IMR-90 (cell line): Measurements from ENCODE around the gene PPP1R9B. TPM values are rescaled to one million over a fixed set of nuclear protein-coding genes. Genes with fewer than 3 reads are reported as not detected.

Source experiments
- ATAC-seq: fragments of 200-7000 bp; cut with Tn5 transposase; 2 replicates; pipeline ENCODE4 v1.9.1; 2020; ENCODE audit warnings: low read depth, mild to moderate bottlenecking, moderate library complexity
- BruUV-seq: library from RNA; stranded (reverse); fragments of 400-500 nt; replicated peaks from 2 replicates; lab custom pipeline; 2021; lab: Mats Ljungman, UMichigan
- CTCF ChIA-PET: fragments of 300-600 bp; formaldehyde crosslinking; extraction: SDS; loops from one replicate; lab custom pipeline; 2021; ENCODE audit warnings: antibody characterized with exemption; lab: Yijun Ruan, JAX
- POLR2A ChIA-PET: fragments of 300-600 bp; sonication (Branson Sonifier 250); formaldehyde crosslinking; loops from one replicate; lab custom pipeline; 2022; ENCODE audit warnings: antibody characterized with exemption; ENCODE audit not compliant: unreplicated experiment; lab: Charles Lee
- DNase-seq: peaks from one replicate; pipeline ENCODE4 v3.0.0; 2013
- H2AFZ ChIP-seq: replicated peaks from 2 replicates; pipeline ENCODE3; 2013; ENCODE audit warnings: low read length, mild to moderate bottlenecking; ENCODE audit not compliant: poor library complexity
- H2AK5ac ChIP-seq: 2 replicates; pipeline ENCODE4 v1.6.1; 2013; ENCODE audit warnings: low read depth, low read length, inconsistent platforms
- H2AK9ac ChIP-seq: replicated peaks from 2 replicates; pipeline ENCODE3; 2013; ENCODE audit warnings: mild to moderate bottlenecking, low read depth, low read length, moderate library complexity; ENCODE audit not compliant: poor library complexity
- H2BK120ac ChIP-seq: 2 replicates; pipeline ENCODE4 v1.6.1; 2013; ENCODE audit warnings: low read depth, low read length, inconsistent platforms
- H2BK15ac ChIP-seq: 3 replicates; pipeline ENCODE4 v1.6.1; 2013; ENCODE audit warnings: low read depth, low read length, inconsistent platforms
- H2BK20ac ChIP-seq: 2 replicates; pipeline ENCODE4 v1.6.1; 2013; ENCODE audit warnings: low read depth, mild to moderate bottlenecking, inconsistent platforms, low read length, moderate library complexity
- H2BK5ac ChIP-seq: 2 replicates; pipeline ENCODE4 v1.6.1; 2013; ENCODE audit warnings: mild to moderate bottlenecking, low read depth, low read length, inconsistent platforms; ENCODE audit not compliant: poor library complexity, severe bottlenecking
- H3K14ac ChIP-seq: replicated peaks from 2 replicates; pipeline ENCODE4 v1.6.1; 2013; ENCODE audit warnings: low read depth, low read length, inconsistent platforms
- H3K18ac ChIP-seq: 2 replicates; pipeline ENCODE4 v1.6.1; 2013; ENCODE audit warnings: low read depth, low read length, control low read depth
- H3K23ac ChIP-seq: 2 replicates; pipeline ENCODE4 v1.6.1; 2013; ENCODE audit warnings: low read depth, low read length, inconsistent platforms
- H3K27ac ChIP-seq: 2 replicates; pipeline ENCODE4 v1.5.1; 2013; ENCODE audit warnings: mild to moderate bottlenecking, control low read depth, low read length; ENCODE audit not compliant: insufficient read depth
- H3K27me3 ChIP-seq: 2 replicates; pipeline ENCODE4 v1.6.1; 2013; ENCODE audit warnings: low read length; ENCODE audit not compliant: control insufficient read depth, insufficient read depth
- H3K36me3 ChIP-seq: 2 replicates; pipeline ENCODE4 v1.6.1; 2013; ENCODE audit warnings: low read length, mixed read lengths; ENCODE audit not compliant: control insufficient read depth, insufficient read depth
- H3K4ac ChIP-seq: 2 replicates; pipeline ENCODE4 v1.6.1; 2013; ENCODE audit warnings: low read depth, low read length, inconsistent platforms
- H3K4me1 ChIP-seq: 2 replicates; pipeline ENCODE4 v1.6.1; 2013; ENCODE audit warnings: low read length, mixed read lengths; ENCODE audit not compliant: control insufficient read depth, insufficient read depth
- H3K4me2 ChIP-seq: 2 replicates; pipeline ENCODE4 v1.6.1; 2013; ENCODE audit warnings: low read depth, mild to moderate bottlenecking, control low read depth, low read length, moderate library complexity
- H3K4me3 ChIP-seq: 2 replicates; pipeline ENCODE4 v1.5.1; 2013; ENCODE audit warnings: low read depth, mild to moderate bottlenecking, control low read depth, low read length, moderate library complexity; ENCODE audit not compliant: insufficient read depth
- H3K56ac ChIP-seq: 2 replicates; pipeline ENCODE4 v1.6.1; 2013; ENCODE audit warnings: low read length, inconsistent platforms; ENCODE audit not compliant: insufficient read depth; ENCODE audit errors: extremely low read depth
- H3K79me1 ChIP-seq, 2 experiments: 2 replicates each; pipeline ENCODE4 v1.6.1; 2013; ENCODE audit warnings: low read length in 2 of 2, inconsistent platforms in 1 of 2, low read depth in 1 of 2
- H3K9ac ChIP-seq: 2 replicates; pipeline ENCODE4 v1.6.1; 2013; ENCODE audit warnings: low read depth, low read length, control low read depth
- H3K9me1 ChIP-seq: 2 replicates; pipeline ENCODE4 v1.6.1; 2013; ENCODE audit warnings: low read length, inconsistent platforms; ENCODE audit not compliant: insufficient read depth
- H3K9me3 ChIP-seq: 2 replicates; pipeline ENCODE4 v1.6.1; 2013; ENCODE audit warnings: low read length; ENCODE audit not compliant: control insufficient read depth, insufficient read depth
- H4K20me1 ChIP-seq: 2 replicates; pipeline ENCODE4 v1.6.1; 2013; ENCODE audit warnings: low read length, inconsistent platforms; ENCODE audit not compliant: insufficient read depth
- H4K5ac ChIP-seq: 2 replicates; pipeline ENCODE4 v1.6.1; 2013; ENCODE audit warnings: mild to moderate bottlenecking, low read depth, low read length, control low read depth
- H4K8ac ChIP-seq, 2 experiments: 2 replicates each; pipeline ENCODE4 v1.6.1; 2013; ENCODE audit warnings: low read depth in 2 of 2, low read length in 2 of 2, control low read depth in 1 of 2, inconsistent platforms in 1 of 2
- H4K91ac ChIP-seq: 2 replicates; pipeline ENCODE4 v1.6.1; 2013; ENCODE audit warnings: low read depth, low read length, inconsistent platforms; ENCODE audit not compliant: insufficient read depth
- BHLHE40 ChIP-seq: fragments of 150-350 bp; IDR thresholded peaks from 2 replicates; pipeline ENCODE4 v1.6.1; 2016; ENCODE audit warnings: mild to moderate bottlenecking, low read depth, low read length
- POLR2A ChIP-seq: IDR thresholded peaks from 2 replicates; pipeline ENCODE4 v1.6.1; 2012; ENCODE audit warnings: mild to moderate bottlenecking, low read depth, low read length
- RAD21 ChIP-seq: IDR thresholded peaks from 2 replicates; pipeline ENCODE4 v1.6.1; 2012; ENCODE audit warnings: low read length, improper control_type of control experiment
- RCOR1 ChIP-seq: IDR thresholded peaks from 2 replicates; pipeline ENCODE4 v1.6.1; 2012; ENCODE audit warnings: mild to moderate bottlenecking, low read length, improper control_type of control experiment; ENCODE audit not compliant: insufficient replicate concordance
- SMC3 ChIP-seq: fragments of 150-350 bp; IDR thresholded peaks from 2 replicates; pipeline ENCODE4 v1.6.1; 2016; ENCODE audit warnings: low read depth, mild to moderate bottlenecking, antibody characterized with exemption, low read length, moderate library complexity
- WGBS, 2 experiments: methylation state at CpG; one replicate each; pipeline versions ENCODE4 v1.1.5 to v1.1.7; 2013; ENCODE audit warnings: missing lambda C conversion rate in 2 of 2; ENCODE audit not compliant: insufficient read length in 1 of 2; ENCODE audit errors: extremely low coverage in 2 of 2; 5-methylcytosine and 5-hydroxymethylcytosine counted together
- dilution Hi-C: fragments of 300-500 bp; cut with HindIII; formaldehyde crosslinking; loops from one replicate; pipeline ENCODE4 v1.14.3; 2018; ENCODE audit warnings: low sequenced_read_pairs; ENCODE audit not compliant: unreplicated experiment
- in situ Hi-C: fragments of 300-500 bp; cut with MboI; formaldehyde crosslinking; loops from 3 replicates; pipeline ENCODE4 v1.14.3; 2019; ENCODE audit warnings: low sequenced_read_pairs, inconsistent platforms, mixed read lengths
- intact Hi-C: fragments of 100-400 bp; cut with micrococcal nuclease; formaldehyde crosslinking; loops from 2 replicates; pipeline ENCODE4 v1.10.0; 2022
- polyA plus RNA-seq, 3 experiments: library from polyadenylated mRNA; depleted of rRNA; stranded (reverse); fragments of >200 nt; gene quantifications; 2 replicates each; pipeline ENCODE4 v1.2.3, GENCODE V29; 2012; ENCODE audit warnings: low replicate concordance in 1 of 3
- total RNA-seq: library from RNA; depleted of rRNA; stranded (reverse); fragments of >200 nt; gene quantifications from 2 replicates; pipeline ENCODE4 v1.2.3, GENCODE V29; 2012
- TF ChIP-seq, protein P1 (sequence below): fragments of 150-350 bp; IDR thresholded peaks from 2 replicates; pipeline ENCODE4 v1.6.1; 2016; ENCODE audit warnings: low read depth, mild to moderate bottlenecking, low read length, moderate library complexity, borderline replicate concordance
- TF ChIP-seq, protein P2 (sequence below): conservative IDR thresholded peaks from 2 replicates; pipeline ENCODE4 v1.5.1; 2012; ENCODE audit warnings: mild to moderate bottlenecking, low read depth, low read length, improper control_type of control experiment

PPP1R9B gene
- total and polyA plus RNA-seq, 2 of the 4 experiments (the other 2 are of a cell fraction), result 23.0 to 28.0 TPM

DNA sequence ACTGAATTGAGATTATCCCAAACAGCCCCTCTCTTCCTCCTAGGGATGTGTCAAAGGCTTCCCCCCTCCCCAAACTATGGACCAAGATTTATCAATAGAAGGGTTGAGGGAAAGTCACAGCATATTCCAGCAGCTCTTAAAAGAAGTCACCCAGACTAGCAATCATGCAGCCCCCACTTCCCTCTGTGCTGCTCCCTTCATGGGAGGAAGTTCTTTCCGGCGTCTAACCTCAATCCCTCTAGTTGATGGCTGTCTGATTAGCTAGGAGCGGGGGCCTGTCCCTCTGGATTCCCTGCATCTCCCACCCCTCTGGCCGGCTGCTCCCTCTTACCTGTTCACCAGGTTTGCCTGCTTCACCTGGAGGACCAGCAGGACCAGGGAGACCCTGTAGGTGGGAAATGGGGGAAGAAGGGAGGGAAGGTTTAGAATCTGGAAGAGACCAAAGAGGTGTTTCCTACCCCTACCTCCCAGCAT lies 41.7 kb upstream of the PPP1R9B start:
- dilution Hi-C loops (no loop called here), in situ Hi-C loops (no loop called here), intact Hi-C loops (no loop called here)
- Histone ChIP-seq H3K27me3 (no peaks in the 10 kb centered on the region), H3K79me1 (peaks cover 9 to 97% of the 10 kb centered on the region in 2 experiments; a peak in 3 of 4 replicates), H3K4me1 (peaks cover 51% of the 10 kb centered on the region), H2AK5ac (peak overlapping the region; percentile 93), H2BK20ac (0 out of 2 replicates have a peak overlapping the region, but pooled peaks have one; percentile 8), H3K36me3 (peaks cover 99% of the 10 kb centered on the region), H3K9me1 (no peaks in the 10 kb centered on the region), H3K18ac (peak overlapping the region; percentile 93), H3K9ac (peak overlapping the region; percentile 58), H3K4ac (peak overlapping the region; percentile 100), H3K4me2 (no peak overlapping the region), H3K56ac (peak overlapping the region; percentile 88), H4K91ac (peak overlapping the region; percentile 83), H4K8ac (peak overlapping the region; percentile 65 to 86), H2AK9ac (peak overlapping the region; percentile 73), H3K23ac (peak overlapping the region; percentile 91), H3K14ac (peak overlapping the region; percentile 91), H2BK15ac (0 out of 3 replicates have a peak overlapping the region, but pooled peaks have one; percentile 30), H2BK120ac (peak overlapping the region; percentile 72), H2AFZ (peak overlapping the region; percentile 66), H3K4me3 (no peak overlapping the region), H3K27ac (peak overlapping the region; percentile 99), H4K20me1 (peaks cover 94% of the 10 kb centered on the region), H4K5ac (peak overlapping the region; percentile 83), H2BK5ac (peak overlapping the region; percentile 99), H3K9me3 (no peaks in the 10 kb centered on the region)
- DNase-seq, result no peak
- no TSS peak for BruUV-seq
- CTCF ChIA-PET, result no interaction called here
- POLR2A ChIA-PET, result interaction anchor here (0.9 to 3.6 kb wide), 4 partner anchors 9 to 28 kb away, joined by 3 to 17 read pairs (median 3); partner anchors contain the start of gene COL1A1
- no CpG with 5 or more reads among the region's 4 CpGs for WGBS, 2 experiments
- TF ChIP-seq, protein P1, sequence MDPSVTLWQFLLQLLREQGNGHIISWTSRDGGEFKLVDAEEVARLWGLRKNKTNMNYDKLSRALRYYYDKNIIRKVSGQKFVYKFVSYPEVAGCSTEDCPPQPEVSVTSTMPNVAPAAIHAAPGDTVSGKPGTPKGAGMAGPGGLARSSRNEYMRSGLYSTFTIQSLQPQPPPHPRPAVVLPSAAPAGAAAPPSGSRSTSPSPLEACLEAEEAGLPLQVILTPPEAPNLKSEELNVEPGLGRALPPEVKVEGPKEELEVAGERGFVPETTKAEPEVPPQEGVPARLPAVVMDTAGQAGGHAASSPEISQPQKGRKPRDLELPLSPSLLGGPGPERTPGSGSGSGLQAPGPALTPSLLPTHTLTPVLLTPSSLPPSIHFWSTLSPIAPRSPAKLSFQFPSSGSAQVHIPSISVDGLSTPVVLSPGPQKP, result no peak
- TF ChIP-seq POLR2A, result no peak
- no peak for TF ChIP-seq RAD21
- TF ChIP-seq SMC3, result 0 out of 2 replicates have a peak, but pooled peaks have one; percentile 6
- no peak for TF ChIP-seq BHLHE40
- TF ChIP-seq, protein P2, sequence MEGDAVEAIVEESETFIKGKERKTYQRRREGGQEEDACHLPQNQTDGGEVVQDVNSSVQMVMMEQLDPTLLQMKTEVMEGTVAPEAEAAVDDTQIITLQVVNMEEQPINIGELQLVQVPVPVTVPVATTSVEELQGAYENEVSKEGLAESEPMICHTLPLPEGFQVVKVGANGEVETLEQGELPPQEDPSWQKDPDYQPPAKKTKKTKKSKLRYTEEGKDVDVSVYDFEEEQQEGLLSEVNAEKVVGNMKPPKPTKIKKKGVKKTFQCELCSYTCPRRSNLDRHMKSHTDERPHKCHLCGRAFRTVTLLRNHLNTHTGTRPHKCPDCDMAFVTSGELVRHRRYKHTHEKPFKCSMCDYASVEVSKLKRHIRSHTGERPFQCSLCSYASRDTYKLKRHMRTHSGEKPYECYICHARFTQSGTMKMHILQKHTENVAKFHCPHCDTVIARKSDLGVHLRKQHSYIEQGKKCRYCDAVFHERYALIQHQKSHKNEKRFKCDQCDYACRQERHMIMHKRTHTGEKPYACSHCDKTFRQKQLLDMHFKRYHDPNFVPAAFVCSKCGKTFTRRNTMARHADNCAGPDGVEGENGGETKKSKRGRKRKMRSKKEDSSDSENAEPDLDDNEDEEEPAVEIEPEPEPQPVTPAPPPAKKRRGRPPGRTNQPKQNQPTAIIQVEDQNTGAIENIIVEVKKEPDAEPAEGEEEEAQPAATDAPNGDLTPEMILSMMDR, result no peak
- TF ChIP-seq RCOR1, result no peak
- ATAC-seq, result no peak
